Trophoblast cell (in vitro differentiated cells and primary cell): ENCODE data around the gene ANKRD66. TPM values are rescaled to one million over a fixed set of nuclear protein-coding genes. Genes with fewer than 3 reads are reported as not detected.

Experiments used
- DNase-seq, 2 donors: peaks; one replicate each; pipeline ENCODE4 v3.0.0-alpha.2; 2016
- H2AFZ ChIP-seq: 2 replicates; pipeline ENCODE4 v1.6.1; 2013; ENCODE audit warnings: low read length, moderate library complexity, mild to moderate bottlenecking; ENCODE audit not compliant: insufficient read depth, poor library complexity
- H2AK5ac ChIP-seq: 2 replicates; pipeline ENCODE4 v1.6.1; 2013; ENCODE audit warnings: mild to moderate bottlenecking, low read length
- H2BK120ac ChIP-seq: 2 replicates; pipeline ENCODE4 v1.6.1; 2013; ENCODE audit warnings: low read length, mild to moderate bottlenecking, moderate library complexity; ENCODE audit not compliant: insufficient read depth, poor library complexity
- H2BK12ac ChIP-seq: 2 replicates; pipeline ENCODE4 v1.6.1; 2013; ENCODE audit warnings: mild to moderate bottlenecking, low read length, moderate library complexity
- H2BK5ac ChIP-seq: 2 replicates; pipeline ENCODE4 v1.6.1; 2013; ENCODE audit warnings: low read length, low read depth, moderate library complexity, mild to moderate bottlenecking; ENCODE audit not compliant: poor library complexity
- H3K14ac ChIP-seq: 2 replicates; pipeline ENCODE4 v1.6.1; 2013; ENCODE audit warnings: mild to moderate bottlenecking, low read length
- H3K18ac ChIP-seq: 2 replicates; pipeline ENCODE4 v1.6.1; 2013; ENCODE audit warnings: mild to moderate bottlenecking, low read length
- H3K23ac ChIP-seq: 2 replicates; pipeline ENCODE4 v1.6.1; 2013; ENCODE audit warnings: low read length
- H3K27ac ChIP-seq: 2 replicates; pipeline ENCODE4 v1.5.1; 2013; ENCODE audit warnings: low read depth, mild to moderate bottlenecking, inconsistent platforms, low read length, moderate library complexity
- H3K27me3 ChIP-seq: 2 replicates; pipeline ENCODE4 v1.6.1; 2013; ENCODE audit warnings: inconsistent platforms, mild to moderate bottlenecking, low read length, moderate library complexity; ENCODE audit not compliant: insufficient read depth
- H3K36me3 ChIP-seq, 2 experiments: 1 replicate in 1 of 2; 2 replicates in 1 of 2; pipeline ENCODE4 v1.6.1; 2013; ENCODE audit warnings: low read length in 2 of 2, mild to moderate bottlenecking in 2 of 2, moderate library complexity in 1 of 2; ENCODE audit not compliant: insufficient read depth in 2 of 2, control insufficient read depth in 1 of 2
- H3K4ac ChIP-seq: 2 replicates; pipeline ENCODE4 v1.6.1; 2013; ENCODE audit warnings: low read depth, mild to moderate bottlenecking, low read length, moderate library complexity
- H3K4me1 ChIP-seq, 2 experiments: 1 replicate in 1 of 2; 2 replicates in 1 of 2; pipeline ENCODE4 v1.6.1; 2013; ENCODE audit warnings: low read length in 2 of 2, mild to moderate bottlenecking in 2 of 2, moderate library complexity in 1 of 2; ENCODE audit not compliant: insufficient read depth in 2 of 2, control insufficient read depth in 1 of 2
- H3K4me2 ChIP-seq: 2 replicates; pipeline ENCODE4 v1.6.1; 2013; ENCODE audit warnings: inconsistent platforms, mild to moderate bottlenecking, low read length, moderate library complexity
- H3K4me3 ChIP-seq: 2 replicates; pipeline ENCODE4 v1.5.1; 2013; ENCODE audit warnings: mild to moderate bottlenecking, low read depth, low read length, inconsistent platforms
- H3K79me1 ChIP-seq: one replicate; pipeline ENCODE4 v1.6.1; 2013; ENCODE audit warnings: low read length
- H3K79me2 ChIP-seq: 2 replicates; pipeline ENCODE4 v1.6.1; 2013; ENCODE audit warnings: low read length, mild to moderate bottlenecking; ENCODE audit not compliant: control insufficient read depth, insufficient read depth, poor library complexity
- H3K9ac ChIP-seq: 2 replicates; pipeline ENCODE4 v1.6.1; 2013; ENCODE audit warnings: mild to moderate bottlenecking, low read length
- H3K9me3 ChIP-seq: 2 replicates; pipeline ENCODE4 v1.6.1; 2013; ENCODE audit warnings: low read depth, mild to moderate bottlenecking, control low read depth, inconsistent platforms, low read length; ENCODE audit not compliant: insufficient read depth
- H4K12ac ChIP-seq: 2 replicates; pipeline ENCODE4 v1.6.1; 2013; ENCODE audit warnings: low read depth, mild to moderate bottlenecking, low read length, moderate library complexity
- H4K8ac ChIP-seq: 2 replicates; pipeline ENCODE4 v1.6.1; 2013; ENCODE audit warnings: low read depth, mild to moderate bottlenecking, low read length, moderate library complexity
- H4K91ac ChIP-seq: one replicate; pipeline ENCODE4 v1.6.1; 2013; ENCODE audit warnings: low read depth, mild to moderate bottlenecking, low read length, moderate library complexity
- WGBS: extraction: QIAGEN DNeasy Blood & Tissue Kit; methylation state at CpG from one replicate; pipeline ENCODE4 v1.1.7; 2013; ENCODE audit warnings: missing lambda C conversion rate; ENCODE audit not compliant: insufficient read length, insufficient coverage; ENCODE audit errors: extremely low coverage; 5-methylcytosine and 5-hydroxymethylcytosine counted together
- polyA plus RNA-seq: library from polyadenylated mRNA; stranded (reverse); fragments of 200-250 nt; gene quantifications from 2 replicates; pipeline ENCODE4 v1.2.3, GENCODE V29; 2013

Gene ANKRD66
- polyA plus RNA-seq = not detected in 2 replicates

DNA sequence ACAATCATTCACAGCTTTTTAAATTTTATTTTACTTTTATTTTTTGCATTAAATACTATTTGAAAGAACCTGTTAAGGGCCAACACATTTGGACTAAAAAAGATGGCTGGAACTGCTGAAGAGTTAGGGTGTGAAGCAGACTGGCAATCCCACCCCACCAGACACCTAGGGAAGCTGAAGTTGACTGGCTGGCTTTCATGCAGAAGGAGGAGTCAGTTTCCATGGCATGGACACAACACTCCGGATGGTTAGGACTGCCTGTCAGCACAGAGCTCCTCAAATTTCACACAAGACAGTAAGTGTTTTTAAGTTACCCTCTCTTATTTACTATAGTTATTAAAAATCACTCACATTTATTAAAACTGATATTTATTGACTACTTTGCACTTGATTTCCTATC, at the start of gene ANKRD66:
Gene ANKRD66, plus strand, starts transcription at position 238 of the 400 bp plus-strand sequence. CDS start 5,016 bp downstream, outside the sequence.
- no peak within 1 kb of the TSS for H3K14ac ChIP-seq
- H3K4me2 ChIP-seq = no peak within 1 kb of the TSS
- no peak within 1 kb of the TSS for H4K8ac ChIP-seq
- no peaks in the 10 kb centered on the region for H3K9me3 ChIP-seq
- no peaks in the 10 kb centered on the region for H3K27me3 ChIP-seq
- H4K91ac ChIP-seq = no peak within 1 kb of the TSS
- H3K4me3 ChIP-seq = no peak within 1 kb of the TSS
- no CpG with 5 or more reads among the region's 1 CpG for WGBS
- no peaks in the 10 kb centered on the region for H3K79me1 ChIP-seq
- H3K36me3 ChIP-seq = no peaks in the 10 kb centered on the region
- no peak within 1 kb of the TSS for H3K27ac ChIP-seq
- H3K79me2 ChIP-seq = no peaks in the 10 kb centered on the region
- H3K23ac ChIP-seq = no peak within 1 kb of the TSS
- no peak within 1 kb of the TSS for H2AFZ ChIP-seq
- no peak within 1 kb of the TSS for H4K12ac ChIP-seq
- H2BK5ac ChIP-seq = no peak within 1 kb of the TSS
- no peak within 1 kb of the TSS for H2BK12ac ChIP-seq
- H3K4ac ChIP-seq = no peak within 1 kb of the TSS
- H3K9ac ChIP-seq = no peak within 1 kb of the TSS
- H2AK5ac ChIP-seq = no peak within 1 kb of the TSS
- H3K18ac ChIP-seq = no peak within 1 kb of the TSS
- DNase-seq = no peak
- H2BK120ac ChIP-seq = no peak within 1 kb of the TSS
- H3K4me1 ChIP-seq = no peaks in the 10 kb centered on the region

- no peak overlapping the region for H2AFZ ChIP-seq
- whole genome bisulfite sequencing = no CpG with 5 or more reads among the region's 1 CpG
Observed at GRCh38 chr6:46699970-46700369, 46.8 kb upstream of the ANKRD66 start.

DNA sequence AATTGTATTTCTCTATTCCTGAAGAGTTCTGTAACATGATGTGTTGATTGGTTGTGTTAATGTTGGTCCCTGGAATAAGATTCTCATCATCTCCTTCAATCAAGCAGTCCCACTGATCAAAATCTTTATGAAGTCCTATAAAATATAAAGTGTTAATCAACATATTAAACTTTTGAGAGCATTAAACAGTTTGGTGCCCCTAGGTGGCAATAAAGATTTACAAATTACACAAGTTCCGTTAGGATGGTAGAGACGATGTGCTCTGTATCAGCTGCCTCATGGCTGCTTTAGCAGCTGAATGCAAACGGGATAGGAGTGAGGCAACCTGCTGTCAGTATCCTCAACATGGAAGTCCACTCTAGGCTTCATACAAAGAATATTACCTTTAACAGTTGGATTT, 42.2 kb upstream of the ANKRD66 start:
- H4K91ac ChIP-seq = no peak overlapping the region
- no CpG with 5 or more reads among the region's 3 CpGs for WGBS
- H3K4ac ChIP-seq = no peak overlapping the region
- no peak overlapping the region for H2BK120ac ChIP-seq
- no peak overlapping the region for H4K8ac ChIP-seq
- H2AK5ac ChIP-seq = no peak overlapping the region
- H3K18ac ChIP-seq = no peak overlapping the region
- H3K9me3 ChIP-seq = no peaks in the 10 kb centered on the region
- no peak overlapping the region for H3K4me3 ChIP-seq
- H3K27me3 ChIP-seq = no peaks in the 10 kb centered on the region
- no peak overlapping the region for H3K14ac ChIP-seq
- peak in 1 of 2 donors; percentile 26 for DNase-seq
- no peak overlapping the region for H2BK5ac ChIP-seq
- no peak overlapping the region for H3K9ac ChIP-seq
- H3K4me2 ChIP-seq = no peak overlapping the region
- no peak overlapping the region for H4K12ac ChIP-seq
- H3K79me1 ChIP-seq = no peaks in the 10 kb centered on the region
- H3K36me3 ChIP-seq = no peaks in the 10 kb centered on the region
- H3K79me2 ChIP-seq = no peaks in the 10 kb centered on the region
- H3K23ac ChIP-seq = no peak overlapping the region
- H3K4me1 ChIP-seq = no peaks in the 10 kb centered on the region
- H2BK12ac ChIP-seq = no peak overlapping the region
- H2AFZ ChIP-seq = no peak overlapping the region
- H3K27ac ChIP-seq = no peak overlapping the region

More at GRCh38 chr6:46699970-46700369, 46.8 kb upstream of the ANKRD66 start:
- H3K4me1 ChIP-seq = no peaks in the 10 kb centered on the region
- H3K4me2 ChIP-seq = no peak overlapping the region
- no peak overlapping the region for H2BK120ac ChIP-seq
- H4K12ac ChIP-seq = no peak overlapping the region
- no peak overlapping the region for H3K9ac ChIP-seq
- H3K9me3 ChIP-seq = no peaks in the 10 kb centered on the region
- H3K79me2 ChIP-seq = no peaks in the 10 kb centered on the region
- no peak overlapping the region for H2AK5ac ChIP-seq
- no peak overlapping the region for H3K18ac ChIP-seq
- H3K79me1 ChIP-seq = no peaks in the 10 kb centered on the region
- DNase-seq = no peak
- H3K23ac ChIP-seq = no peak overlapping the region
- no peak overlapping the region for H4K91ac ChIP-seq
- H3K36me3 ChIP-seq = no peaks in the 10 kb centered on the region
- H3K4me3 ChIP-seq = no peak overlapping the region
- H4K8ac ChIP-seq = no peak overlapping the region
- no peaks in the 10 kb centered on the region for H3K27me3 ChIP-seq
- H2BK12ac ChIP-seq = no peak overlapping the region
- H3K27ac ChIP-seq = no peak overlapping the region
- H3K4ac ChIP-seq = no peak overlapping the region
- H2BK5ac ChIP-seq = no peak overlapping the region
- no peak overlapping the region for H3K14ac ChIP-seq

DNA sequence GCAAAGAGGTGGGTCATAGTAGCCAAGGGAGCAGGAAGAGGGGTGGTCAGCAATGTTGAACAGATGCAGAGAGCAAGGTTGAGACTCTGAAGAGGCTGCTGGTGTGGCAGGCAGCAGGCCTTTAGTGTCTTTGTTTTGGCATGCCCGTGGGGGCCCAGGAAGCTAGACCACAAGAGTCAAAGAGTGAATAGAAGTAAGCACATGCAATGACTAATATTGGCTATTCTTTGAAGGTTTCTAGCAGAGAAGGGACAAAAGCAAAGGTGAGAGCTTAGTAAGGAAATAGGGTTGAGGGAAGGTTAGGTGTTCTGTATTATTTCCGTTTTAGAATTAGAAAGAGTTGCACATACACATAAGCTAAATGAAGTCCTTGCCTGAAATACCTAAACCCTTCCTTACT, 40.3 kb upstream of the ANKRD66 start:
- Histone ChIP-seq H3K23ac (no peak overlapping the region), H3K4ac (no peak overlapping the region), H3K18ac (no peak overlapping the region), H2BK120ac (no peak overlapping the region), H3K79me2 (no peaks in the 10 kb centered on the region), H4K12ac (no peak overlapping the region), H3K27me3 (no peaks in the 10 kb centered on the region), H2BK5ac (no peak overlapping the region), H2AFZ (no peak overlapping the region), H3K9me3 (no peaks in the 10 kb centered on the region), H3K4me3 (no peak overlapping the region), H2BK12ac (no peak overlapping the region), H3K79me1 (no peaks in the 10 kb centered on the region), H2AK5ac (no peak overlapping the region), H3K4me1 (no peaks in the 10 kb centered on the region), H3K36me3 (no peaks in the 10 kb centered on the region), H3K4me2 (no peak overlapping the region), H3K14ac (no peak overlapping the region), H3K9ac (no peak overlapping the region), H4K91ac (no peak overlapping the region), H3K27ac (no peak overlapping the region), H4K8ac (no peak overlapping the region)
- no CpG with 5 or more reads among the region's 2 CpGs for WGBS
- DNase-seq = no peak
